NOMO-1 (cell line): ENCODE measurements around the gene DTD2.

Experiments
- DNase-seq, 2 experiments: peaks; one replicate each; lab custom pipeline; 2025; ENCODE audit not compliant: unreplicated experiment in 2 of 2; lab: John Stamatoyannopoulos, UW

The DTD2 gene

DNA sequence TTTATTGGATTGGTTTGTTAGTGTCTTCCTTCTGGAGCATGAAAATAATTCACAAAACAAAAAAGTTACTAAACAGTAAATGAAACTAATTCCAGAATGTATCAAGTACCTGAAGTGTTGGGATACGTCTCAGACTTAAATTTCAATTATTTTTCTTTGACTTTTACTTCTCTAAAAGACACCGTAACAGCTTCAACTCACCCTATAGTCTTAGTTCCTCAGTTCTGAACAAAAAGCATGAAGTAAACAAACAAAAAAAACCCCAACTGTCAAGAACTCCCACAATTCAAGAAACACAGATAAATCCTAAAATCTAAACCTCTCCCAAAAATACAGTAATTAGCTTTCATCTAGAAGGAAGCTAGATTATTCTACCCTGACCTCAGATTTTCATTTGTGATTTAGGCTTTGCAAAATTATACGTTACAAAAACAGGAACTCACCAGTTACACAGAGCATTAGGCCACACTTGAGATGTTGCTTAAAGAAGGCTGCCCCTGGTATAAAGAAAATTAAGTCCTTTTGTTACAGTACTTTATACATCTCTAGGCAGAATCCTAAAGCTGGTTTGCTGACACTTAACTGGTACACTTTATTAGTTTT lies 47.2 kb downstream of the DTD2 start:
- peak; percentile 90 for DNase-seq

DNA sequence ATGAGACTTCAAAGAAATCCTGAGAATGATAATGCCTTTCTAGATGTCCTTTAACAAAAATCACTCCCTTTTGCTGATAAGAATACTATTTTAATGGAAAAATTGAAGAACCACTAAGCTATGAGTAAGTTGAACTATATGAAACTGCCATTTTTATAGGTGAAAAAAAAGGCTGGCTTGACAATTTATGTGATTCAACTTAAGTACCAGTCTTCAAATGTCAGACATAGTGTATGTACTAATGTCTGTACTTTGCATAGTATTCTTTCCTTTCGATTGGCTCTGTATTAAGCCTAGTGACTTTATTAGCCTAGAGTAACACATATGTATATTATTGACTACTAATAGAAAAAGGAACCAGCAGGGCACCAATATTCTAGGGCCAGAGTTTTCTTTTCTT lies 48.9 kb downstream of the DTD2 start:
- no peak for DNase-seq

DNA sequence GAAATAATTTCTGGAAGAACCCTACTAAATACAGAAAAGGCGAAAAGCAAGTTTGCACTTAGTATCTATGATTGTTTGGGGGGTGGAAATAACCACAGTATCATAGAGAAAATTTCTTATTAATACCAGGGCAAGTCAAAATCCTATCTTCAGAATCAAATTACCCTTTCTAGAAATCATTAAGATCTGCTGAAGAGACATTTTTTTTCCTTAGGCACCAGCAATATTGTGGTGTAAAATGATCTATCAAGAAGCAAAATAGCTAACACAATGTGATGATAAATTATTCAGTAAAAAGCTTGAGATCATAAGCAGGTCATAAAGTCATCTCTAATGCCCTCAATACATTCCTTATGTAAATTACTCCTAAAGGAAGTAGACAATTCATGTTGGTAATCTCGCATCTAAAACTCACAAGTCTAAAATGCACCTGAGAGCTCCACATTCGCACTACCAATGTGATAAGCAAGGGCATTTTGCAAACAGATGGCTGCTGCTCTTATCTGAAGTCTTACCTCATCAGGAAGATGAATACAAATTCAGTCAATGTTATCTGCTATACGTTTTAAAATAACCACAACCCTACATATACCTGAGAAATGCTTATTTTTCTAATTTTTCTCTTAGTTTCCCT lies 51.6 kb downstream of the DTD2 start:
- no peak for DNase-seq

- no peak for DNase-seq
Observed at GRCh38 chr14:31405106-31405505, 52.2 kb downstream of the DTD2 start.

DNA sequence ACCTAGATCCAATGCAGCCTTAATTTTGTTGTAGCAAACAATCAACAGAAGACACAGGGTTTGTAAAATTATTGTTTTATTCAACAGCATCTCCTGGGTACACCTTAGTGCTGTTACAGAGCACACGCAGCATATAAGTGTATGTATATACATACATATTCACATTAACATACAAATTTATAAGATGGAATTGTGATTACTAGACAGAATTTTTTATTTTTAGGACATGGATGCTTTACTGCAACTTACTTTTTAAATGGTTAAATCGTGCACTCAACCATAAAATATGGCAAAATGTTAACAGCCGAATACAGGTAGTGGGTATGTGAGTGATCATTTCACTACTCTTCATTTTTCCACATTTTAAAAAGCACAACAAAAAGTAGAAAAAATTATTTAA lies 53.6 kb downstream of the DTD2 start:
- no peak for DNase-seq

- no peak for DNase-seq
Observed at GRCh38 chr14:31402764-31403439, 54.4 kb downstream of the DTD2 start.

DNA sequence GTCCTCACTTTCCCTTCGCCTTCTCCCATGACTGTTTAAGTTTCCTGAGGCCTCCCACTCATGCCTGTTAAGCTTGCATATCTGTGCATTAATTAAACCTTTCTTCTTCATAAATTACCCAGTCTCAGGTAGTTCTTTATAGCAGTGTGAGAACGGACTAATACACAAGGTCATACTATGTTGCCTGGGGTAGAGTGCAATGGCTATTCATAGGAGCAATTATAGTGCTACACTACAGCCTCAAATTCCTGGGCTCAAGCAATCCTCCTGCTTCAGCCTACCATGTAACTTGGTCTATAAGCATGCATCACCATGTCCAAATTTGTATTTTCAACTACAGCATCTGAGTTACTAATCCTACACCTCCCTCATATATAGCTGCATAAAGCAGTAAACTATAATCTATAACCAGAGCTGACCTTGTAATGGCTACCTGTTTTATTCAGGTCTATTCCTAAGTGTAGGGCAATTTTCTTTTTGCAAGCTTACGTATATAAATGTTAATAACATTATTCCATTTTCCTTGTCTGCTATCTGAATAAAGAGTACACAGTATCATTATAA lies 55.9 kb downstream of the DTD2 start:
- no peak for DNase-seq

DNA sequence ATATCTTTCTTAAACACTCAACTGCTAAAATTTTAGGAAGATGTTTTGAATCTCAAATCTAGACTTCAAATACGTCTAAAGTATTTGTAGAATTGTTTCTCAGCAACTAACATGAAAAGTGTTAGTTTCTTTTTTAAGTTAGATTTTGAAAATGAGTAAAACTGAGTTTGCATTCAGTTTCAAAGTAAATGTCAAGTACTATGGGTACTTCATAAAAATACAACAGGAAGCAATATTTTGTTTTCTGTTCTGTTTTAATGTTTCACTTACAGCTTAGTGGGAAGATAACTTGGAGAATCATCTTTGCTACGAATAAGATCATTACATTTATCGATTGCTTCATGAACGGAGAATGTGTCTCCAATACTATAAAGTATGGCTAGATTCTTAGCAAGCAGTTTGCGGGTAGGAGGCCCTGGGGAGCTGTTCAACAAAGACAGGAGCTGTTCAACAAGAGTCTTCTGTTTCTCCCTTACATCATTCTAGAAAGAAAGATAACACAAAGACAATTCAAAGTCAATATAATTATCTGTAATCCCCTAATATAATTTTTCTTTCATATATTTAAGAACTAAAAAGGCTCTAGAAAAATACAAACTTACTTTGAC lies 57.2 kb downstream of the DTD2 start:
- no peak for DNase-seq
